Measurements from ENCODE around the gene NRN1L.

- TF ChIP-seq CTCF (IDR thresholded peaks at IDR 0.05), result no peak
- peak; percentile 58 to 71 for TF ChIP-seq POLR2AphosphoS5 (IDR thresholded peaks at IDR 0.05; ENCODE audit: insufficient read depth in 1 of 2, low read depth in 1 of 2)
Observed at GRCh38 chr16:67892899-67893742, 8.4 kb downstream of the NRN1L start, which contains the start of gene PSKH1.
